ENCODE data around the gene DACT1. TPM values are rescaled to one million over a fixed set of nuclear protein-coding genes. Genes with fewer than 3 reads are reported as not detected.

Gene DACT1
- total RNA-seq, 1 donor from 2014 or later, result 3.7 TPM

DNA sequence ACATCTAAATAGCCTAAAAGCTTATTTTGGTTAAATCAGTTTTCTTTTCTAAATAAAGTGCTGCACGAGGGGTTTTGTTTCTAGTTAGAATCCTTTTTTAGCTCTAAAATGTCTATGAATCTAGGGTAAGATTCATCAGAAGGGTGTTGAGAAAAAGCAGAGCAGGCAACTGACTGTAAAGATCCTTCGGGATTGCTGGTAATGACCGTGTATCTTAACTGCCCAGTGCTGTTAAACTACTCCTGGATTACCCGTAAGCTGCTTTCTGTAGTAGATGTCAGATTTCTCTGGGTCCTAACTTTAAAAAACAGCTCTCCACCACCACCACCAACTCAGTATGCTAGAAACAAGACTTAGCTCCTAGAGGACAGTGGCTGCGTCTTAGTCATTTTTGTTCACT lies 39.2 kb downstream of the DACT1 start:
- TF ChIP-seq, protein P1, sequence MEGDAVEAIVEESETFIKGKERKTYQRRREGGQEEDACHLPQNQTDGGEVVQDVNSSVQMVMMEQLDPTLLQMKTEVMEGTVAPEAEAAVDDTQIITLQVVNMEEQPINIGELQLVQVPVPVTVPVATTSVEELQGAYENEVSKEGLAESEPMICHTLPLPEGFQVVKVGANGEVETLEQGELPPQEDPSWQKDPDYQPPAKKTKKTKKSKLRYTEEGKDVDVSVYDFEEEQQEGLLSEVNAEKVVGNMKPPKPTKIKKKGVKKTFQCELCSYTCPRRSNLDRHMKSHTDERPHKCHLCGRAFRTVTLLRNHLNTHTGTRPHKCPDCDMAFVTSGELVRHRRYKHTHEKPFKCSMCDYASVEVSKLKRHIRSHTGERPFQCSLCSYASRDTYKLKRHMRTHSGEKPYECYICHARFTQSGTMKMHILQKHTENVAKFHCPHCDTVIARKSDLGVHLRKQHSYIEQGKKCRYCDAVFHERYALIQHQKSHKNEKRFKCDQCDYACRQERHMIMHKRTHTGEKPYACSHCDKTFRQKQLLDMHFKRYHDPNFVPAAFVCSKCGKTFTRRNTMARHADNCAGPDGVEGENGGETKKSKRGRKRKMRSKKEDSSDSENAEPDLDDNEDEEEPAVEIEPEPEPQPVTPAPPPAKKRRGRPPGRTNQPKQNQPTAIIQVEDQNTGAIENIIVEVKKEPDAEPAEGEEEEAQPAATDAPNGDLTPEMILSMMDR (IDR thresholded peaks at IDR 0.05), result no peak
- no peaks in the 10 kb centered on the region for H3K9me3 ChIP-seq
- intact Hi-C loops (cut with DNase I), result no loop called here
- DNase-seq, result no peak
- no peaks in the 10 kb centered on the region for H3K4me1 ChIP-seq
- no peak overlapping the region for H3K27ac ChIP-seq
- no peaks in the 10 kb centered on the region for H3K36me3 ChIP-seq
- no peak overlapping the region for H3K4me3 ChIP-seq
- ATAC-seq, result no peak
- no peaks in the 10 kb centered on the region for H3K27me3 ChIP-seq (ENCODE audit: low read depth)

DNA sequence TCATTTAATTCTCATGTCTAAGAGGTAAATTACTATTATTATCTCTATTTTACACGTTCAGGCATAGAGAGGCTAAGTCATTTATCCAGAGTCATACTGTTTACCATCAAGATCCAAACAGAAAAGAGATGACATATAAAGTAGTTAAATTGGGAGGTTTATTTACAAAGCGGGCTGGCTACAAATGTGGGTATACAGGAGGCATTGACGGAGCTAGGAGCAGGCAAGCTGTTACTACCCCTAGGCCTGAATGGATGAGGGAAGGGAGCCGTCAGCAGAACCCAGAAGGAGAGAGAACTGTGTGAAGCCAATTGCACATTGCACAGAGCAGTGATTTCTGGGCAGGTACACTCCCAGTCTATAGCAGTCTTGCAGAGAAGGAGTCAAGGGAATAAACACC lies 39.8 kb downstream of the DACT1 start:
- DNase-seq (no peak), ATAC-seq (no peak)
- Histone ChIP-seq H3K4me3 (no peak overlapping the region), H3K9me3 (no peaks in the 10 kb centered on the region), H3K36me3 (no peaks in the 10 kb centered on the region), H3K4me1 (no peaks in the 10 kb centered on the region), H3K27ac (no peak overlapping the region), H3K27me3 (ENCODE audit: low read depth) (no peaks in the 10 kb centered on the region)
- TF ChIP-seq, protein P1 (IDR thresholded peaks at IDR 0.05), result no peak
- intact Hi-C loops (cut with DNase I), result no loop called here

DNA sequence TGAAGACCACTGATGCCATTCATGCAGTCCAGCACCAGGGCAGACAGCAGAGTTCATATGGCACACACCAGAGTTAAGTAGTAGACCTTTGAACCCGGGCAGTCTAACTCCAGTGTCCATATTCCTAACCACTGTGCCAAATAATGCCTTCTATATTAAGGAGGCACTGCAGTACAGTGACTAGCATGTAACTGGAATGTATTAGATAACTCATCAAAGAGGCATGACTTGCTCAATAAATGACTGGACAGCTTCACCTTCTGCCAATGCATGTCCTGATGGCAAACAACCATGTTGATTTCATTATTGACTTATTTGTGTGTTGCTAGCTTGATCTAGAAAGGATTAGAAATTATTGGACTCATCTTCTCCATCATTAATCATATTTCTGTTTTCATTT lies 40.2 kb downstream of the DACT1 start:
- Histone ChIP-seq H3K27me3 (ENCODE audit: low read depth) (no peaks in the 10 kb centered on the region), H3K36me3 (no peaks in the 10 kb centered on the region), H3K4me3 (no peak overlapping the region), H3K9me3 (no peaks in the 10 kb centered on the region), H3K27ac (no peak overlapping the region), H3K4me1 (no peaks in the 10 kb centered on the region)
- no peak for ATAC-seq
- DNase-seq, result no peak
- intact Hi-C loops (cut with DNase I), result no loop called here
- TF ChIP-seq, protein P1 (IDR thresholded peaks at IDR 0.05), result no peak

GRCh38 chr14:58680698-58681097 lies 42.9 kb downstream of the DACT1 start:
- Histone ChIP-seq H3K9me3 (no peaks in the 10 kb centered on the region), H3K27ac (no peak overlapping the region), H3K4me3 (no peak overlapping the region), H3K4me1 (no peaks in the 10 kb centered on the region), H3K27me3 (ENCODE audit: low read depth) (no peaks in the 10 kb centered on the region), H3K36me3 (no peaks in the 10 kb centered on the region)
- TF ChIP-seq, protein P1 (IDR thresholded peaks at IDR 0.05), result no peak
- DNase-seq (no peak), ATAC-seq (no peak)
- intact Hi-C loops (cut with DNase I), result no loop called here

DNA sequence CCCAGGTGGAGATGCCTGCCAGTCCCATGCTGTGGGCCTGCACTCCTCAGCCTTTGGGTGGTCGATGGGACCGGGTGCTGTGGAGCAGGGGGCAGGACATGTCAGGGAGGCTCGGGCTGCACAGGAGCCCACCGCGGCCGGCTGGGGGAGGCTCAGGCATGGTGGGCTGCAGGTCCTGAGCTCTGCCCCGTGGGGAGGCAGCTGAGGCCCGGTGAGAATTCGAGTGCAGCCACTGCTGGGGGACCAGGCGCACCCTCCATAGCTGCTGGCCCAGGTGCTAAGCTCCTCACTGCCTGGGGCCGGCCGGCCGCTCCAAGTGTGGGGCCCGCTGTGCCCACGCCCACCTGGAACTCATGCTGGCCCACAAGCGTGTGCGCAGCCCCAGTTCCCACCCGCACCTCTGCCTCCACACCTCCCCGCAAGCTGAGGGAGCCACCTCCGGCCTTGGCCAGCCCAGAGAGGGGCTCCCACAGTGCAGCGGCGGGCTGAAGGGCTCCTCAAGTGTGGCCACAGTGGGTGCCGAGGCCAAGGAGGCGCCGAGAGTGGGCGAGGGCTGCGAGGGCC lies 49.6 kb downstream of the DACT1 start:
- H3K27me3 ChIP-seq (ENCODE audit: low read depth), result no peaks in the 10 kb centered on the region
- H3K36me3 ChIP-seq, result no peaks in the 10 kb centered on the region
- ATAC-seq (no peak), DNase-seq (no peak)
- no peaks in the 10 kb centered on the region for H3K4me1 ChIP-seq
- no peak overlapping the region for H3K27ac ChIP-seq
- H3K4me3 ChIP-seq, result no peak overlapping the region
- TF ChIP-seq, protein P1 (IDR thresholded peaks at IDR 0.05), result no peak
- H3K9me3 ChIP-seq, result no peaks in the 10 kb centered on the region
- intact Hi-C loops (cut with DNase I), result no loop called here

Measured in lower lobe of right lung (tissue), 2 donors.